Stimulated activated CD4-positive, alpha-beta T cell treated with anti-CD3 and anti-CD28 coated beads, Interleukin-2, amount 100 ng/mL, for 48 hours (primary cell): ENCODE results near the gene ZDHHC14.
"Not testable (repeated sequence)": the region's sequence is repeated elsewhere in the genome, so short reads cannot be mapped to it uniquely, and the experiment has no call there.

ENCODE experiments used
- DNase-seq, 2 donors: peaks; one replicate each; pipeline ENCODE4 v3.0.0-alpha.2; 2020

Gene ZDHHC14

GRCh38 chr6:157408427-157408826 lies 27.4 kb downstream of the ZDHHC14 start:
- not testable (repeated sequence) for DNase-seq

- no peak for DNase-seq
Measured at GRCh38 chr6:157410045-157410444, 29.1 kb downstream of the ZDHHC14 start.

GRCh38 chr6:157411368-157411767 lies 30.4 kb downstream of the ZDHHC14 start:
- DNase-seq: no peak

GRCh38 chr6:157412791-157413190 lies 31.8 kb downstream of the ZDHHC14 start:
- no peak for DNase-seq

GRCh38 chr6:157420497-157420896 lies 39.5 kb downstream of the ZDHHC14 start:
- DNase-seq: no peak

GRCh38 chr6:157424491-157425020 lies 43.6 kb downstream of the ZDHHC14 start:
- no peak for DNase-seq

GRCh38 chr6:157427969-157428368 lies 47.0 kb downstream of the ZDHHC14 start:
- peak in 1 of 2 donors; percentile 12 for DNase-seq

GRCh38 chr6:157428427-157429202 lies 47.6 kb downstream of the ZDHHC14 start:
- DNase-seq: peak; percentile 63 to 69

- no peak for DNase-seq
Measured at GRCh38 chr6:157429248-157429647, 48.3 kb downstream of the ZDHHC14 start.

- DNase-seq: no peak
Measured at GRCh38 chr6:157430834-157431233, 49.8 kb downstream of the ZDHHC14 start.

GRCh38 chr6:157432231-157432891 lies 51.4 kb downstream of the ZDHHC14 start:
- no peak for DNase-seq

GRCh38 chr6:157432892-157433265 lies 51.9 kb downstream of the ZDHHC14 start:
- no peak for DNase-seq

GRCh38 chr6:157433678-157434081 lies 52.7 kb downstream of the ZDHHC14 start:
- no peak for DNase-seq

- DNase-seq: no peak
Measured at GRCh38 chr6:157434349-157435033, 53.5 kb downstream of the ZDHHC14 start.

GRCh38 chr6:157436219-157436943 lies 55.4 kb downstream of the ZDHHC14 start:
- no peak for DNase-seq

GRCh38 chr6:157436944-157437336 lies 56.0 kb downstream of the ZDHHC14 start:
- no peak for DNase-seq

- DNase-seq: no peak
Measured at GRCh38 chr6:157438611-157439111, 57.7 kb downstream of the ZDHHC14 start.

GRCh38 chr6:157440171-157440570 lies 59.2 kb downstream of the ZDHHC14 start:
- no peak for DNase-seq

- no peak for DNase-seq
Measured at GRCh38 chr6:157442291-157442690, 61.3 kb downstream of the ZDHHC14 start.

GRCh38 chr6:157443066-157443800 lies 62.2 kb downstream of the ZDHHC14 start:
- DNase-seq: no peak

GRCh38 chr6:157445277-157446009 lies 64.5 kb downstream of the ZDHHC14 start:
- no peak for DNase-seq
